ENCODE measurements around the gene KLHL15.

KLHL15 gene

GRCh38 chrX:23936180-23936579, 90.8 kb downstream of the KLHL15 start:
- TF ChIP-seq CTCF (conservative IDR thresholded peaks at IDR 0.05; ENCODE audit: low read depth, low read length) = no peak
- DNase-seq (ENCODE audit: low read depth) = no peak
- H3K4me3 ChIP-seq (ENCODE audit: low read depth, low read length) = no peak overlapping the region

GRCh38 chrX:23935106-23935505, 91.9 kb downstream of the KLHL15 start:
- no peak for DNase-seq (ENCODE audit: low read depth)
- no peak overlapping the region for H3K4me3 ChIP-seq (ENCODE audit: low read depth, low read length)
- TF ChIP-seq CTCF (conservative IDR thresholded peaks at IDR 0.05; ENCODE audit: low read depth, low read length) = no peak
